Stimulated activated naive CD8-positive, alpha-beta T cell treated with anti-CD3 and anti-CD28 coated beads, Interleukin-15, Interleukin-2, amounts not matched to agents 100 ng/mL and 50 ng/mL, for 24 hours (primary cell): ENCODE measurements around the gene MESD.

ENCODE experiments used
- H3K27ac Mint-ChIP-seq: one replicate; pipeline ENCODE4 v1.8.0; 2021; ENCODE audit warnings: mild to moderate bottlenecking, mixed read lengths
- H3K27me3 Mint-ChIP-seq: one replicate; pipeline ENCODE4 v1.8.0; 2021; ENCODE audit warnings: mixed read lengths
- H3K36me3 Mint-ChIP-seq: one replicate; pipeline ENCODE4 v1.8.0; 2021; ENCODE audit warnings: low read depth, mixed read lengths
- H3K4me1 Mint-ChIP-seq: one replicate; pipeline ENCODE4 v1.8.0; 2021; ENCODE audit warnings: low read depth, mixed read lengths
- H3K4me3 Mint-ChIP-seq: one replicate; pipeline ENCODE4 v1.8.0; 2021; ENCODE audit warnings: mild to moderate bottlenecking, mixed read lengths
- H3K9me3 Mint-ChIP-seq: one replicate; pipeline ENCODE4 v1.8.0; 2021; ENCODE audit warnings: mixed read lengths

The MESD gene

DNA sequence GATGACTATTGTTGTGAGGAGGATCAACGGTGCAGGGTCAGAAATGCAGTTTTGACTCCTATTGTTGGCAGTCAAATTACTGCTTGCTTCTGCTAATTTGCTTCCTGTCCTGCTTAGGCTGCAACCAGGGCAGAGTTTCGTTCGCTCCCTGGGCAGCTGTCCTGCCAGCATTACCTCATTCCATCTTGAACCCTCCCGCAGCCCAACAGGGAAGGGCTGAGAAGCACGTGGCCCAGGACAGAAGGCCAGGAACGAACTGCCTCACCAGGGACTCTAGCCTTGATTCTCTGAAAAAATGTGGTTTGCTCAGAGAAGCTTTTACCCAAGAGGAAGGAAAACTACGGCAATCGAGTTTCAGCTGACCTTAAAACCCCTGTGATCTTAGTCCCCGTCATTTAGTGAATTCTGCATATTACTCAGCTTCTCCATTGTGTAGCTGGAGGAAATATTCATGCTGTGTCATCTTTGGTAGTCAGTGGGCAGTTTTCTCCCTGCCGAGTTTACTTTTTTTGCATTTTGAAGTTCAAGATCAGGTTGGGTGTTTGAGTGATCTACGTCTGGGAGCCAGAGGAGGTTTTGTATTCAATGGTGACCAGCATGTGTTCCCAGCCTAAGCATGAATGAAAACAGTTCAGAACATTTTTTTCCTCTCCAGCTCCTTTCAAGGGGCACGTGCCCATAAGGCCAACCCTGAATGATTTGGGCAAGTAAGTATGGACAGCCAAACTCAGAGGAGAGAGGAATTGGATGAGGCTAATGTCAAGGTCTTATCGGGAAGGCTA lies 34.1 kb upstream of the MESD start:
- peaks cover 43% of the 10 kb centered on the region for H3K4me1 Mint-ChIP-seq
- no peaks in the 10 kb centered on the region for H3K27me3 Mint-ChIP-seq
- no peaks in the 10 kb centered on the region for H3K9me3 Mint-ChIP-seq
- H3K27ac Mint-ChIP-seq: peak overlapping the region; percentile 98
- peak overlapping the region; percentile 58 for H3K4me3 Mint-ChIP-seq
- H3K36me3 Mint-ChIP-seq: no peaks in the 10 kb centered on the region

DNA sequence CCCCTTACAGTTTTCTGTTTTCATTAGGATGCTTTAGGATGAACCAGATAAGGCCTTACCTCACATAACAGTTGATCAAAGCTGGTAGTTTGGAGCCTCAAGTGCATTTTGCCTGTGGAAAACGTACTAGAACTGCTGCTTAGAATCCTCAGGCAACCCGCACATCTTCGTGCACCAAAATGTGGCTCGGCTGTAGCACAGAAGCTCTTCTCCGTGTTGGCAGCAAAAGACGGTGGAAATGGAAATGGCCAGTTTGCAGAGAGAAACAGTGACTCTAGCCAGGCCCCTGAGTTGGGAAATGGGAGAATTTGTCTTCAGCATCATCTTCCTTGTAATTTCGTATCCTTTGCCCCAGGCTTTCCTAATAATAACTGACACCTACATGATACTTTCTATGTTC lies 31.7 kb upstream of the MESD start:
- peaks cover 35% of the 10 kb centered on the region for H3K4me1 Mint-ChIP-seq
- H3K27ac Mint-ChIP-seq: no peak overlapping the region
- no peaks in the 10 kb centered on the region for H3K27me3 Mint-ChIP-seq
- no peaks in the 10 kb centered on the region for H3K36me3 Mint-ChIP-seq
- H3K4me3 Mint-ChIP-seq: no peak overlapping the region
- no peaks in the 10 kb centered on the region for H3K9me3 Mint-ChIP-seq

- Mint-ChIP-seq H3K4me1 (peaks cover 6% of the 10 kb centered on the region), H3K36me3 (no peaks in the 10 kb centered on the region), H3K27me3 (no peaks in the 10 kb centered on the region), H3K9me3 (no peaks in the 10 kb centered on the region), H3K27ac (no peak overlapping the region), H3K4me3 (no peak overlapping the region)
These were observed 28.6 kb upstream of the MESD start for GRCh38 chr15:81018197-81018596.

GRCh38 chr15:81016489-81017068 lies 27.0 kb upstream of the MESD start:
- H3K27ac Mint-ChIP-seq: no peak overlapping the region

GRCh38 chr15:81015621-81016488 lies 26.2 kb upstream of the MESD start:
- Mint-ChIP-seq H3K36me3 (no peaks in the 10 kb centered on the region), H3K9me3 (no peaks in the 10 kb centered on the region), H3K4me1 (no peaks in the 10 kb centered on the region), H3K4me3 (no peak overlapping the region), H3K27ac (no peak overlapping the region), H3K27me3 (no peaks in the 10 kb centered on the region)

More at GRCh38 chr15:81016489-81017068, 27.0 kb upstream of the MESD start:
- Mint-ChIP-seq H3K27me3 (no peaks in the 10 kb centered on the region), H3K4me1 (no peaks in the 10 kb centered on the region), H3K9me3 (no peaks in the 10 kb centered on the region), H3K36me3 (no peaks in the 10 kb centered on the region), H3K4me3 (no peak overlapping the region)

DNA sequence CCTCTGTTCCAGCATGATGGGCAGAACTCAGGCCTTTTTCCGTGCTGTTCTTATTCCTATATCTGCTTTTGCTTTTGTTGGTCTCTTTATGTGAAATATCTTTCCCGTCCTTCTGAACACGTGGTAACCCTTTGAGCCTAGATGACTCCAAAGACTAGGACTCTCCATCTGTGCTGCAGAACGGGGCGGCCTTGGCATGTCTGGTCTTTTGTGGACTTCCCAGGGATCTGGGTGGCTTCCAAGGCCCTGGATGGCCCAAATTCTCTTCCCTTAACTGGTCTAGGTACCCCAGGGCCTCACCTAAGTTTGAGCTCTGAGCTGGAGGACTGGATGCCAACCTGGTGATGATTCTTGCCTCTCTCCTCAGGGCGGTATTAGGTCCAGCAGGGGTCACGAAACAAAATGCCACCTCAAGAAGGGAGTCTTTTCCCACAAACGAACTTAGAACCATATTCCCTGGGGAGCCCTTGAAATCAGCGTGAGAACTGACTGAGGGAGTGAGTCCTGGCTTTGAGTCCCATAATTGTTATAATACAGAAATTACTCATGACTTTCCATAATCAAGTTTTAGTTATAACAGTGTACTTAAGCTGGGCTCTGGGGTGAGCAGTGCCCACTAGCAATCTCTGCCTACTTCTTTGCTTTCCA lies 25.0 kb upstream of the MESD start:
- Mint-ChIP-seq H3K36me3 (no peaks in the 10 kb centered on the region), H3K27ac (no peak overlapping the region), H3K27me3 (no peaks in the 10 kb centered on the region), H3K4me1 (peaks cover 6% of the 10 kb centered on the region), H3K4me3 (no peak overlapping the region), H3K9me3 (no peaks in the 10 kb centered on the region)

- Mint-ChIP-seq H3K27ac (no peak overlapping the region), H3K4me3 (no peak overlapping the region), H3K4me1 (peaks cover 13% of the 10 kb centered on the region), H3K9me3 (no peaks in the 10 kb centered on the region), H3K27me3 (no peaks in the 10 kb centered on the region), H3K36me3 (no peaks in the 10 kb centered on the region)
These were observed 23.8 kb upstream of the MESD start for GRCh38 chr15:81013396-81013929.

DNA sequence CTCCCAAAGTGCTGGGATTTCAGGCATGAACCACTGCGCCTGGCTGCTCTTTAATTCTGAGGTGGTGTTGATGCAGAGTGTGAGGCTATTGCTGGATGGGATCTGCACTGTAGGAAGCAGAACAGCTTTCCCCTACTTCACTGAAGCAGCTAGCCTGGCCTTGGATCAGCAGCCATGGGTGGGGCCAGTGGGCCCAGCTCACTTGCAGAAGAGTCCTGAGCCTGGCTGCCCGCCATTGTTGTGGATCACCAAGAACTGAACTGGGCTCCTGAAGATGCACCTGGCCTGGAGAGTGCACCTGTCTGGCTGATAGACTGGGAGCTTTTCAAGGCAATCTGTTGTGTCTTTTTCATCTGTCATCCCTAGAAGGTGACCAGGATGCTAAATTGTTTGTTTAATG lies 23.0 kb upstream of the MESD start:
- Mint-ChIP-seq H3K4me1 (peaks cover 13% of the 10 kb centered on the region), H3K36me3 (no peaks in the 10 kb centered on the region), H3K9me3 (no peaks in the 10 kb centered on the region), H3K27ac (no peak overlapping the region), H3K27me3 (no peaks in the 10 kb centered on the region), H3K4me3 (no peak overlapping the region)

GRCh38 chr15:81011593-81011992 lies 22.0 kb upstream of the MESD start:
- no peak overlapping the region for H3K4me3 Mint-ChIP-seq
- H3K36me3 Mint-ChIP-seq: no peaks in the 10 kb centered on the region
- no peak overlapping the region for H3K27ac Mint-ChIP-seq
- no peaks in the 10 kb centered on the region for H3K9me3 Mint-ChIP-seq
- H3K4me1 Mint-ChIP-seq: peaks cover 13% of the 10 kb centered on the region
- no peaks in the 10 kb centered on the region for H3K27me3 Mint-ChIP-seq

DNA sequence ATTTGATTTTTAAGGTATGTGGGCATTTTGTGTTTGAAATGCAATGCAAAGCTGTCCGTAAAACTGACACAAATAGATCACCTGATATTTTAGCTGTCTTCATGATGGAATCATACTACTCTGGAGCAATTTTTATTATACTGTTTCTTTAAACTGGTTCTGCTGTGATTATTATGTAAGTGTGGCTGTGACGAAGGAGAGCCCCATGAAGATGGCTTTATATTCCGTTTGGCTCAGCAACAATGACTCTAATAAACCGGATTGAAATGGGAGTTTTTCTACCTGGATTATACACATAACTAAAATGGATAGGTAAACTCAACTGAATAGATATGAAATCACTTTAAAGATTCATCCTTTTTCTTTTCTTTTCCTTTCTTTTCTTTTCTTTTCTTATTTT lies 20.5 kb upstream of the MESD start:
- H3K36me3 Mint-ChIP-seq: peaks cover 7% of the 10 kb centered on the region
- no peaks in the 10 kb centered on the region for H3K9me3 Mint-ChIP-seq
- H3K4me3 Mint-ChIP-seq: no peak overlapping the region
- no peak overlapping the region for H3K27ac Mint-ChIP-seq
- H3K4me1 Mint-ChIP-seq: peaks cover 27% of the 10 kb centered on the region
- H3K27me3 Mint-ChIP-seq: no peaks in the 10 kb centered on the region

DNA sequence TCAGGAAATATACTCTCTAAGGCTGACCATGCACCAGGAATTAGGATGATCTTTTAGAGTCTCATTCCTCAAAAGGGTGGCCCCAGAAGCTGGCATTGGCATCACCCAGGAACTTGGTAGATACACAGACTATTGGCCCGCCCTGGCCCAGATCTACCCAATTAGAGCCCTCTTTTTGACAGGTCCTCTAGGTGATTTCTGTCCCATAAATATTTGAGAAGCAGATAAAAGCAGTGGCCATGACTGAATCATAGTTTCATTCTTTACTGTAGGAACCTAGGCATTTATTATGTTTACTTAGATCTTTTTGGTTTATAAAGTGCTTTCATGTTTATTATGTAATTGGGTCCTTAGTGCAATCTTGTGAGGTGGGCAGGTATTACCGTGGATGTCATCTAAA lies 18.7 kb upstream of the MESD start:
- Mint-ChIP-seq H3K36me3 (peaks cover 23% of the 10 kb centered on the region), H3K4me1 (peaks cover 45% of the 10 kb centered on the region), H3K9me3 (no peaks in the 10 kb centered on the region), H3K27ac (no peak overlapping the region), H3K27me3 (no peaks in the 10 kb centered on the region), H3K4me3 (no peak overlapping the region)

GRCh38 chr15:81007428-81008064 lies 17.9 kb upstream of the MESD start:
- Mint-ChIP-seq H3K4me1 (peaks cover 47% of the 10 kb centered on the region), H3K27me3 (no peaks in the 10 kb centered on the region), H3K36me3 (peaks cover 25% of the 10 kb centered on the region), H3K9me3 (no peaks in the 10 kb centered on the region), H3K4me3 (no peak overlapping the region), H3K27ac (no peak overlapping the region)

DNA sequence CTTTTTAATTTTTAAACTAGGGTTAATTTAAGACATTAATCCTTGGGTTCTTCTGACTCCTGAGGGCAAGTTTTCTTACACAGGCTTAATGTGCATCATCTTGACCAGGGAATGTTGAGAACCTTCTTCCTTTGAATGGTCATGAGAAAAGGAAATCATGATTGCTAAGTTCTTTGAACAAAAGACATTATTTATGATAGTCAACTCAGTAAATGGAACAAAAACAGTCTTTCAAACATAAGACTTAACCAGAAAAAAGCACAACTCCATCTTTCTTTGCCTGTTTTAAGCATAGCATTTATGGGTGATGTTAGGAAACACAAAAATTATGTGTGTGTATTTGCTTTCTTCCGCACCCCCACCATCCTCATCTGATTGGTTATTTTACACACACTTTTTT lies 16.5 kb upstream of the MESD start:
- H3K9me3 Mint-ChIP-seq: no peaks in the 10 kb centered on the region
- no peak overlapping the region for H3K27ac Mint-ChIP-seq
- H3K36me3 Mint-ChIP-seq: peaks cover 25% of the 10 kb centered on the region
- H3K4me3 Mint-ChIP-seq: no peak overlapping the region
- H3K4me1 Mint-ChIP-seq: peaks cover 47% of the 10 kb centered on the region
- no peaks in the 10 kb centered on the region for H3K27me3 Mint-ChIP-seq

GRCh38 chr15:81003097-81003350 lies 13.4 kb upstream of the MESD start:
- H3K36me3 Mint-ChIP-seq: peaks cover 25% of the 10 kb centered on the region
- H3K4me3 Mint-ChIP-seq: peak overlapping the region; percentile 78
- H3K27ac Mint-ChIP-seq: peak overlapping the region; percentile 82
- H3K9me3 Mint-ChIP-seq: no peaks in the 10 kb centered on the region
- no peaks in the 10 kb centered on the region for H3K27me3 Mint-ChIP-seq
- H3K4me1 Mint-ChIP-seq: peaks cover 52% of the 10 kb centered on the region
